HK-2 (cell line): ENCODE measurements around the gene C4A.
"Not testable (repeated sequence)": the region's sequence is repeated elsewhere in the genome, so short reads cannot be mapped to it uniquely, and the experiment has no call there.

ENCODE experiments used
- DNase-seq: peaks from one replicate; pipeline ENCODE4 v3.0.0-alpha.2; 2018; ENCODE audit not compliant: unreplicated experiment

Gene C4A

DNA sequence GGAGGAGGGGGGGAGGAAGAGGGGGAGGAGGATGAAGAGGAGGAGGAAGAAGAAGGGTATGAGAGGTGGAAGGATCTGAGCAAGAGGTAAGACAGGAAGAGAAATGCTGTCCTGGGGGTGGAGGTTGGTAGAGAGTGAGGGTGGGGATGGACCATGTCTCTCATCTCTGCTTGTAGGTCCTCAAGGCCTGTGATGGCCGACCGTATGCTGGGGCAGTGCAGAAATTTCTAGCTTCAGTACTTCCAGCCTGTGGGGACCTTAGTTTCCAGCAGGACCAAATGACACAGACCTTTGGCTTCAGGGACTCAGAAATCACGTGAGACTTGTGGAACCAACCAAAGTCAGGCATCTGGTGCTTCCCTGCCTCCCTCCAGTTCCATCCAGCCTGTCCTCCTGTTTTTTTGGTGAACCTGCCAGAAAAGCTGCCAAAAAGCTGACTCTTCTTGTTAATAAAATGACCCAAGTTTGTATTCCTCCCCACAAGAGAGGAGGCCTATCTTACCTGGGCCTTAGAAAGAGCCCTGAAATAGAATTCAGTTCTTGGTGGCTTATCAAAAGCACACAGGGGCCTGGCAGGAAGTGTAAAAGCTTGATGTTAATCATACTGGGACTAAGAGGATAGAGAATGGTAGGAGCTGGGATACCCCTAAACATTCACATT is 2.5 kb upstream of the C4A start:
- DNase-seq, result no peak

DNA sequence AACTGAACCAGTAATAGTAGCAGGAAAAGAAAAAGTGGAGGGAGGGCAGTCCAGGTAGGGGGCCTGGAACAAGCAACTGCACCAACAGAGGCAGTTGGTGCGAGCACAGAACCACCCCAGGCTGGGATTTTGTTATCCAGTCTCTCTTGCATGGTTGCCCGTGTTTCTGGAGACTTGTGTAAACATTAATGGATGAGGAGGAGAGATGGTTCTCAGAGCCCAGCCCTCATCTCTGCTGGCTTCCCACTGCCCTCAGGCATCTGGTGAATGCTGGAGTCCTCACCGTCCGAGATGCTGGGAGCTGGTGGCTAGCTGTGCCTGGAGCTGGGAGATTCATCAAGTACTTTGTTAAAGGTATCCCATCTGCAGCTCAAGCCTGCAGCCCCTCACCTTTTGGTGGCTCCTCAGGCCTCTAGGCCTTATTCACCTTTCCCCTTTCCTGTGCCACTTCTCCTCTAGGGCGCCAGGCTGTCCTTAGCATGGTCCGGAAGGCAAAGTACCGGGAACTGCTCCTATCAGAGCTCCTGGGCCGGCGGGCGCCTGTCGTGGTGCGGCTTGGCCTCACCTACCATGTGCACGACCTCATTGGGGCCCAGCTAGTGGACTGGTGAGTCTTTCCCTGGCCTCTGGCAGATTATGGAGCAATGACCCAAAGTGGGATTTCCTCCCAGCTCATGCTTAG is 1.5 kb upstream of the C4A start:
- not testable (repeated sequence) for DNase-seq

DNA sequence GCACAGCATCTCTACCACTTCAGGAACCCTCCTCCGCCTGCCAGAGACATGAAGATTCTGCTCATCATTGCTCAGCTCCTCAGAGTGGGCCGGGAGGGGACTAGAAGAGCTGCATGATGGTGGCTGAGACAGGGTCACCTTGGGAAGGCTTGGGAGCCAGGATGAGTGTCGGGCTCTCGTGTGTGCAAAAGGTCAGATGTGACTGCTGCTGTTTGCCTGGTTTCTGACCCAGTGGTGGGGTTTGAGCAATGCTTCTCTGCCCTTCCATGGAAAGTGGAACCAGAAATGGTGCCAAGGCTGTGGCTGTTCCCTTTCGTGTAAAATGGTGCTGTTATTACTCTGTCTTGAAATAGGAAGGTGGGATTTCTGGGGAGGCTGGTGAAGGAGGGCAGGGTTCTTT is 859 bp upstream of the C4A start:
- not testable (repeated sequence) for DNase-seq

DNA sequence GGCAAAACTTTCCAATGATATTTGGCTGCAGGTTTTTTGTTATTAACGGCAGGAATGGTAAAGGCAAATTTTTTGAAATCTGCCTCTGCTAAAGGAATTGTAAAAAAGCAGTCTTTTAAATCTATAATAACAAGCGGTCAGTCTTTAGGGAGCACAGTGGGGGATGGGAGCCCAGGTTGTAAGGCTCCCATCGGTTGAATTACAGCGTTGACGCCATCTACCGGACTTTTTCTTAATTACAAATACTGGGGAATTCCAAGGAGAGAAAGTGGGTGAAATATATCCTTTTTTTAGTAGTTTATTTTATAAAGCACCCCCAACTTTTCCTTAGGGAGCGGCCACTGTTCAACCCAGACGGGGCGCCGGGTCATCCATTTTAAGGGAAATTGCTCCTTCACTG is 7.5 kb downstream of the C4A start:
- DNase-seq, result not testable (repeated sequence)

DNA sequence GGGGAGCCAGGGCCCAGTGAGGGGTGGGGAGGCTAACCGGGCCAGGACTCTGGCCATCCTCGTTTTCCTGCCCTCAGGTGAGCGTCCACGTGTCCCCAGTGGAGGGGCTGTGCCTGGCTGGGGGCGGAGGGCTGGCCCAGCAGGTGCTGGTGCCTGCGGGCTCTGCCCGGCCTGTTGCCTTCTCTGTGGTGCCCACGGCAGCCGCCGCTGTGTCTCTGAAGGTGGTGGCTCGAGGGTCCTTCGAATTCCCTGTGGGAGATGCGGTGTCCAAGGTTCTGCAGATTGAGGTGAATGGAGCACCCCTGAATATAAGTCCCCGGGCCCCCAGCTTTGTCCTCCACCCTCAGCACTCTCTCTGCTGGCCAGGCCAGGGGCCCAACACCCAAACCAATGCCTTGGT is 12.6 kb downstream of the C4A start:
- DNase-seq, result not testable (repeated sequence)

DNA sequence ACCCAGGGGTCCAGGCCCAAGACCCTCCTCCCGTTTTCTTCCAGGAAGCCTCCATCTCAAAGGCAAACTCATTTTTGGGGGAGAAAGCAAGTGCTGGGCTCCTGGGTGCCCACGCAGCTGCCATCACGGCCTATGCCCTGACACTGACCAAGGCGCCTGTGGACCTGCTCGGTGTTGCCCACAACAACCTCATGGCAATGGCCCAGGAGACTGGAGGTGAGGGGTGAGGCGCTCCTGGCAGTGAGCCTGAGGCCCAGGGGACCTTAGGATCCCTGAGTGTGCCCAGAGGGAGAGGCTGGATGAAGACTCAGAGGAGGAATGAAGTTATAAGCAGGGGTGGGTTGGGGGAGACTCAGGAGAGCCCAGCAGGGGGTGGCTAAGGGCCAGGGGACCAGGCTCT is 14.5 kb downstream of the C4A start:
- DNase-seq, result not testable (repeated sequence)

DNA sequence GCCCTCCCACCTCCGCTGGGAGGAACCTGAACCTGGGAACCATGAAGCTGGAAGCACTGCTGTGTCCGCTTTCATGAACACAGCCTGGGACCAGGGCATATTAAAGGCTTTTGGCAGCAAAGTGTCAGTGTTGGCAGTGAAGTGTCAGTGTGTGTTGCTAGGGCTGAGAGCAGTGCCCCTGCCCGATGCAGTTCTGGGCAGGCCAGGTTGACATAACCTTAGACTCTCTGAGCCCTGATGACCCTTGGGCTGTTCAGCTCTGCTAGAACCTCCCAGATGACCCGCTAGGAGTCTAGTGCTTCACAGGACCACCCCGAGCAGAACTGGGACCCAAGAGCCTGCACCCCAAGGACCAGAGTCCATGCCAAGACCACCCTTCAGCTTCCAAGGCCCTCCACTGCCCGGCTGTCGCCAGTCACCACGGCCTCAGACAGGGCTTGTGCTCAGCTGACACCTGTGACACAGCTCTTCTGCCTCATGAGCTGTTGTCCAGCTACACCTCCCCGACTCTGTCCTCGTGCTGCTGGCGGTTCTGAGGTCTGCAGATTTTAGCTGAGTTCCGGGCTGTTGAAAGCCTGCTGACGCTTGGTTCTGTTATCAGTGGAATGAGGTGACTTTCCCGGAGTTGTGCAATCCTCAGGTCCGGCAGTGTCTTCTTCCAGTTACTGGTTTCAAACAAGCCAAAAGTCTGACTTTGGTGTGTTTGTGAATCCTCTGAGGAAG is 20.9 kb downstream of the C4A start:
- not testable (repeated sequence) for DNase-seq

DNA sequence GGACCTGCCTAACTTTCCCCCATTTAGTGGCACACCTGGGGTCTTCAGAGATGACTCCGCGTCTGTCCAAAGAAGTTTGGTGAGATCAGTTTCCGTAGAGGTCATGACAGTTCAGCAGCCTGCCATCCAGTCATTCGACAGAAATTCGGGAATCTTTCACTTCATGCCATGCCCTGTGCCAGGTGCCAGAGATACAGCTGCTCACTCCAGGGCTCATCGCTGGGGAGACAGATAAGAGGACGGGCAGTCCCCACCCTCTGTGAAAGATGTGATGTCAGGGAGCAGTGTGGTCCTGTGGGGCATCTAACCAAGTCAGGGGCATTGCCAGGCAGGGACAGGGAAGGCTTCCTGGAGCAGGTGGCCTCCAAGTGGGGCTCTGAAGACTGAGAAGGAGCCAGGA is 21.4 kb downstream of the C4A start:
- not testable (repeated sequence) for DNase-seq

DNA sequence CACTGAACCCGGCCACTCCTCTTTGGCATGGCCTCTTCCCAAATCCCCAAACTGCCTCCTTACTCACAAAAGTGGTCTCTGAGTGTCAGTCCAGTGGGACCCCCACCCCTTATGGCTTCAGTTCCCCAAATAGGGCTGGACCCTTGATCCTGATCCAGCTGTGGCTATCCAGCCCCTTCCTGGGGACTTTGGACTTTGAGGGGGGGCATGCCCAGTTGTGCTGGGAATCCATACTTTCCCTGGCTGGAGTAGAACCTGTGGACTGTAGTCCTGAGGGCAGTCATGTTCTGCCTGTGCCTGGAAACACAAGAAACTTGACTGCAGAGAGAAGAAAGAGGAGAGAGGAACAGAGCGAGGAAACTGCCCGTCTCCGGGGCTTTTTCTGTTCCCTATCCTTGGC is 22.5 kb downstream of the C4A start:
- DNase-seq, result not testable (repeated sequence)

DNA sequence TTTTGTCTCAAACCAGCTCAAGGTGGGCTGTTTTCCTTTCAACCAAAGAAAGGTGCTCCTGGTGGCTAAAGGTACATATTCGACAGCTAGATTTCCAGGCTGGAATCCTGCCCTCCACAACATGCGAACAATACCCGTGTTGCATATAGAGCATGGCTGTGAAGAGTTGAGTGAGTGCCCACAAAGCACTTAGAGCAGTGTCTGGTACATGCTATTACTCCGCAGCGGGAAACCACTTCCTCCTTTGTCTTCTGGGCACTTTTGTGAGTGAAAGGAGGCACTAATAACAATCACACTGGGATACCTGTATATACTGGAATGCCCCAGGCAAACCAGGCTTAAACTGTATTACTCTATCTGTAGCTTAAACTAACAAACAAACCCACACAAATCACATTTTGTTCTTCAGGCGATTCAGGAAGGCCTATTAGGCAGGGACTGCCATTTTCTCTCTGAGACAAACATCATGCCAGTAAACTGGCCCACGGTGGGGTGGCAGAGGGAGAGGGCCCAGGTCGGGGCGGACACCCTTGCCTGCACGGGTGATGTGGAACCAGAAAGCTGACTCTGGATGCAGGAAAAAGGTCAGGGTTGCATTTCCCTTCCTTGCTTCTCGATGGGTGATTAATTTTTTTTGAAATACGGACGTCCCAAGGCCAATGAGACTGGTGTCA is 23.1 kb downstream of the C4A start:
- DNase-seq, result not testable (repeated sequence)

DNA sequence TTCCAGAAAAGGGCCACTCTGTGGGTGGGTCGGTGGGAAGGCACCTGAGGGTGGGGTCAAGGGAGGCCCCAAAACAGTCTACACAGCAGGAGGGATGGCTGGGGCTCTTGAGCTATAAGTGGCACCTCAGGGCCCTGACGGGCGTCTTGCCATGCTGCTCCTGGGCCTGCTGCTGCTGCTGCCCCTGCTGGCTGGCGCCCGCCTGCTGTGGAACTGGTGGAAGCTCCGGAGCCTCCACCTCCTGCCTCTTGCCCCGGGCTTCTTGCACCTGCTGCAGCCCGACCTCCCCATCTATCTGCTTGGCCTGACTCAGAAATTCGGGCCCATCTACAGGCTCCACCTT is 23.7 kb downstream of the C4A start:
- DNase-seq, result not testable (repeated sequence)

DNA sequence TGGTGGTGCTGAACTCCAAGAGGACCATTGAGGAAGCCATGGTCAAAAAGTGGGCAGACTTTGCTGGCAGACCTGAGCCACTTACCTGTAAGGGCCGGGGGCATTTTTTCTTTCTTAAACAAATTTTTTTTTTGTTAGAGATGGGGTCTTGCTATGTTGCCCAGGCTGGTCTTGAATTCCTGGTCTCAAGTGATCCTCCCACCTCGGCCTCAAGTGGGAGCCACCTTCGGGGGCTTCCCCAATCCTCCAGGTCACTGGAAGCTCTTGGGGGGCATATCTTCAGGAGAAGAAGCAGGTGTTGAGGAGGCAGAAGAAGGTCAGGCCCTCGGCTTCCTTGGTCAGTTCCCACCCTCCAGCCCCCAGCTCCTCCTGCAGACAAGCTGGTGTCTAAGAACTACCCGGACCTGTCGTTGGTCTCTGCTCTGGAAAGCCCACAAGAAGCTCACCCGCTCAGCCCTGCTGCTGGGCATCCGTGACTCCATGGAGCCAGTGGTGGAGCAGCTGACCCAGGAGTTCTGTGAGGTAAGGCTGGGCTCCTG is 24.2 kb downstream of the C4A start:
- not testable (repeated sequence) for DNase-seq

DNA sequence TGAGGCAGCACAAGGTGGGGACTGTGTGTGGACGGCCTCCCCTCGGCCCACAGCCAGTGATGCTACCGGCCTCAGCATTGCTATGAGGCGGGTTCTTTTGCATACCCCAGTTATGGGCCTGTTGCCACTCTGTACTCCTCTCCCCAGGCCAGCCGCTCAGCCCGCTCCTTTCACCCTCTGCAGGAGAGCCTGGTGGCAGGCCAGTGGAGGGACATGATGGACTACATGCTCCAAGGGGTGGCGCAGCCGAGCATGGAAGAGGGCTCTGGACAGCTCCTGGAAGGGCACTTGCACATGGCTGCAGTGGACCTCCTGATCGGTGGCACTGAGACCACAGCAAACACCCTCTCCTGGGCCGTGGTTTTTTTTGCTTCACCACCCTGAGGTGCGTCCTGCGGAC is 25.2 kb downstream of the C4A start:
- DNase-seq, result not testable (repeated sequence)

DNA sequence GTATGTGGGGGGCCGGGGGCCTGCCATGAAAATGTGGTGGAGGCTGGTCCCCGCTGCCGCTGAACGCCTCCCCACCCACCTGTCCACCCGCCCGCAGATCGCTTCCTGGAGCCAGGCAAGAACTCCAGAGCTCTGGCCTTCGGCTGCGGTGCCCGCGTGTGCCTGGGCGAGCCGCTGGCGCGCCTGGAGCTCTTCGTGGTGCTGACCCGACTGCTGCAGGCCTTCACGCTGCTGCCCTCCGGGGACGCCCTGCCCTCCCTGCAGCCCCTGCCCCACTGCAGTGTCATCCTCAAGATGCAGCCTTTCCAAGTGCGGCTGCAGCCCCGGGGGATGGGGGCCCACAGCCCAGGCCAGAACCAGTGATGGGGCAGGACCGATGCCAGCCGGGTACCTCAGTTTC is 26.2 kb downstream of the C4A start:
- DNase-seq, result not testable (repeated sequence)

DNA sequence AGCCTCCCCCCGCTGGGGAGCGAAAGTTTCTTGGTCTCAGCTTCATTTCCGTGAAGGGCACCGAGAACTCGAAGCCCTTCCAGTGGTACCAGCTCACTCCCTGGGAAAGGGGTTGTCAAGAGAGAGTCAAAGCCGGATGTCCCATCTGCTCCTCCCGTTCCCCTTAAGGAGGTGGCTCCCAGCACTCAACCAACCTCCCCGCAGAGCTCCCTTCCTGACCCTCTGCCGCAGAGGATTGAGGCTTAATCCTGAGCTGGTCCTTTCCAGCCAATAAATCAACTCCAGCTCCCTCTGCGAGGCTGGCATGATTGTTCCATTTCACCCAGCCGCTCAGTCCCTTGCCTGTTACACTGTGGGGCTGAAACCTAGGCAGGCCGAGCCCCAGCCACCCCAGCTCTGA is 26.8 kb downstream of the C4A start:
- DNase-seq, result not testable (repeated sequence)

DNA sequence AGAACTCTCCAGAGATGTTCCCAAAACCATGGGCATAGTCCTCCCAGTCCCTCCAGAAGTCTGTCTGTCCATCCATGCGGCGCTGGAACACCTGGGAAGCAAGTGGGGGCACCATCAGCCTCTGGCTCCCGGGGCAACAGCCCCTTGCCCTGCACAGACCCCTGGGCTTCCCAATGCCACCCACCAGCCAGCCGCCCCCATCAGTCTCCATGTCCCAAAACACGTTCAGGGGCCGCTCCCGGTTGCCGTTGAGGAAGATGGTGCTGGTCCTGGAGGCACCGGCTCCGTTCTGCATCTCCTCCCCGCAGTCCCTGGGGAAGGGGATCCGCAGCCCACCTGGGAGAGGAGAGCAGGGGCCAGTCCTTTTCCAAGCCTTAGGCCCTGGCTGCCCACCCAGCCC is 27.7 kb downstream of the C4A start:
- DNase-seq, result not testable (repeated sequence)

DNA sequence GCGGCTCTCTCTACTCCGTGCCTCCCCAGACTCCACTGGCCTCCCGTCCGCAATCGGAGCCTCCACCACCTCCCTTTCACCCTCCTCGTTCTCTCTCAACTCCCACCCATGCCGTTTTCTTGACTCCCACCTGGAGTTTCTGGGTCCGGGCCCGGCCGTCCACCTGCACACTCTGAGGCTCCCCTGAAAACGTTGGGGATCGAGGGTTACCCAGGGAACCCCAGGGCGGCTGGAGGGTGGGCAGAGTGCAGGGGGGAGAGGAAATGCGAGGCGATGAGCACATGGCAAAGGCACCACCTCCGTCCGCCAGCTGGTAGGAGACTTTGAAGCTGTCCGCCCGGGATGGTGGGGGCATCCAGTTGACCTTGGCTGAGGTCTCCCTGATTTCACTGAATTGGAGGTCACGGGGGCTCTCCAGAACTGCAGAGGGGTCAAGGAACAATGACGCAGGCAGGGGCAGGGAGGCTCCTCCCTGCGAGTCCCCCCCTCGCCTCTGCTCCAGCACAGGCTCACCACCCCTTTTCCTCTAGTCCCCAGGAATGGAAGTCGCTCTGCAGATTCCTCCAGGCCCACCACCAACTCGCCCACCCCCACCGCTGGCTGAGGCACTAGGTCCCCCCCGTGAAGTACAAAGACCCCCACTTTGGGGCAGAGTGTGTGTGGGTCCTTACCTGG is 29.1 kb downstream of the C4A start:
- DNase-seq, result not testable (repeated sequence)

DNA sequence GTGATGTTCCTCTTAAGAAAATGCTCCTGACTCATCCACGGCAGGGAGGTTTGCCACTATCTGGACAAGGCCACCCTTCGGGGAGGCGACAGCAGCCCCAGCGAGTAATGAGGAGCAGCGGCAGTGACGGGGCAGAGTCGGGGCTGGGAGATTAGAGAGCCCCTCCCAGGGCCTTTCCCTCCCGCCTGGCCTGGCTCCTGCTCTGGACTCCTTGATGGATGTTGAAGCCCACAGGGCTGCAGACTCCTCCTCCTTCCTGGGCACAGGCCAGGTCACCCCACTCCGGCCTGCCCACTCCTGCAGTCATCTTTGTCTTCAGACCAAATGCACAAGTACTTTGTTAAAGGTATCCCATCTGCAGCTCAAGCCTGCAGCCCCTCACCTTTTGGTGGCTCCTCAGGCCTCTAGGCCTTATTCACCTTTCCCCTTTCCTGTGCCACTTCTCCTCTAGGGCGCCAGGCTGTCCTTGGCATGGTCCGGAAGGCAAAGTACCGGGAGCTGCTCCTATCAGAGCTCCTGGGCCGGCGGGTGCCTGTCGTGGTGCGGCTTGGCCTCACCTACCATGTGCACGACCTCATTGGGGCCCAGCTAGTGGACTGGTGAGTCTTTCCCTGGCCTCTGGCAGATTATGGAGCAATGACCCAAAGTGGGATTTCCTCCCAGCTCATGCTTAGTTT is 31.2 kb downstream of the C4A start:
- not testable (repeated sequence) for DNase-seq

DNA sequence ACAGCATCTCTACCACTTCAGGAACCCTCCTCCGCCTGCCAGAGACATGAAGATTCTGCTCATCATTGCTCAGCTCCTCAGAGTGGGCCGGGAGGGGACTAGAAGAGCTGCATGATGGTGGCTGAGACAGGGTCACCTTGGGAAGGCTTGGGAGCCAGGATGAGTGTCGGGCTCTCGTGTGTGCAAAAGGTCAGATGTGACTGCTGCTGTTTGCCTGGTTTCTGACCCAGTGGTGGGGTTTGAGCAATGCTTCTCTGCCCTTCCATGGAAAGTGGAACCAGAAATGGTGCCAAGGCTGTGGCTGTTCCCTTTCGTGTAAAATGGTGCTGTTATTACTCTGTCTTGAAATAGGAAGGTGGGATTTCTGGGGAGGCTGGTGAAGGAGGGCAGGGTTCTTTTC is 31.9 kb downstream of the C4A start:
- not testable (repeated sequence) for DNase-seq

DNA sequence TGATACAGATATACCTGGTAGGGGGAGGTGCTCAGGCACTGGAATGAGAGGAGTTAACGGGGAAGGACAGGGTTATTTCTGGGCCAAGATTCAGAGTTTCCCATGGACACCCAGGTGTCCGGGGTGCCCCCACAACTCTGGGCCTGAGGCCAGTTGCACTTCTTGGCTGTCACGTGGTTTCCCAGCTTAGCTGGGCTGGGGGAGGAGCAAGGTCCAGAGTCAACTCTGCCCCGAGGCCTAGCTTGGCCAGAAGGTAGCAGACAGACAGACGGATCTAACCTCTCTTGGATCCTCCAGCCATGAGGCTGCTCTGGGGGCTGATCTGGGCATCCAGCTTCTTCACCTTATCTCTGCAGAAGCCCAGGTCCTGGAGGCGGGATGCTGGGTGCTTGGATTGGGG is 32.7 kb downstream of the C4A start, which contains the start of gene C4B:
Gene C4B, plus strand, starts transcription at position 249 of the 400 bp plus-strand sequence. Its CDS starts 51 bp downstream, at position 300.
- not testable (repeated sequence) for DNase-seq

DNA sequence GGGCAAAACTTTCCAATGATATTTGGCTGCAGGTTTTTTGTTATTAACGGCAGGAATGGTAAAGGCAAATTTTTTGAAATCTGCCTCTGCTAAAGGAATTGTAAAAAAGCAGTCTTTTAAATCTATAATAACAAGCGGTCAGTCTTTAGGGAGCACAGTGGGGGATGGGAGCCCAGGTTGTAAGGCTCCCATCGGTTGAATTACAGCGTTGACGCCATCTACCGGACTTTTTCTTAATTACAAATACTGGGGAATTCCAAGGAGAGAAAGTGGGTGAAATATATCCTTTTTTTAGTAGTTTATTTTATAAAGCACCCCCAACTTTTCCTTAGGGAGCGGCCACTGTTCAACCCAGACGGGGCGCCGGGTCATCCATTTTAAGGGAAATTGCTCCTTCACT is 40.2 kb downstream of the C4A start:
- not testable (repeated sequence) for DNase-seq
